H1 (cell line): Measurements from ENCODE around the gene KRTCAP2. TPM values are rescaled to one million over a fixed set of nuclear protein-coding genes. Genes with fewer than 3 reads are reported as not detected.

Experiments used
- CTCF ChIA-PET: fragments of 300-600 bp; sonication (Branson Sonifier 250); formaldehyde crosslinking; loops from one replicate; lab custom pipeline; 2021; ENCODE audit not compliant: partially characterized antibody; lab: Charles Lee
- POLR2A ChIA-PET: fragments of 300-600 bp; sonication (Branson Sonifier 250); formaldehyde crosslinking; loops from one replicate; lab custom pipeline; 2021; ENCODE audit warnings: inconsistent platforms; ENCODE audit not compliant: partially characterized antibody; lab: Charles Lee
- DNase-seq, 2 experiments: peaks; one replicate each; pipeline versions ENCODE4 v3.0.0 to v3.0.0-alpha.2; 2010 to 2022; ENCODE audit warnings: low spot score in 2 of 2, low read depth in 1 of 2, mixed read lengths in 1 of 2
- FAIRE-seq: peaks from 2 replicates; lab custom pipeline; 2011; peaks lifted over from hg19 to GRCh38; lab: Jason Lieb, UNC
- H2AFZ ChIP-seq: 2 replicates; pipeline ENCODE4 v1.8.1; 2012; ENCODE audit warnings: low read length, inconsistent platforms
- H2AK5ac ChIP-seq: 2 replicates; pipeline ENCODE4 v1.6.1; 2013; ENCODE audit warnings: low read depth, low read length
- H2BK120ac ChIP-seq: replicated peaks from 2 replicates; pipeline ENCODE3; 2013; ENCODE audit warnings: low read depth, low read length, inconsistent platforms
- H2BK12ac ChIP-seq: 2 replicates; pipeline ENCODE4 v1.6.1; 2013; ENCODE audit warnings: low read depth, low read length
- H2BK15ac ChIP-seq: 2 replicates; pipeline ENCODE4 v1.6.1; 2013; ENCODE audit warnings: low read length
- H2BK20ac ChIP-seq: 2 replicates; pipeline ENCODE4 v1.6.1; 2013; ENCODE audit warnings: low read length
- H2BK5ac ChIP-seq: 2 replicates; pipeline ENCODE4 v1.6.1; 2013; ENCODE audit warnings: low read depth, low read length
- H3K14ac ChIP-seq: 2 replicates; pipeline ENCODE4 v1.6.1; 2013; ENCODE audit warnings: inconsistent platforms; ENCODE audit not compliant: insufficient read length
- H3K18ac ChIP-seq: 2 replicates; pipeline ENCODE4 v1.6.1; 2013; ENCODE audit warnings: low read length; ENCODE audit errors: extremely low read depth
- H3K23ac ChIP-seq: 2 replicates; pipeline ENCODE4 v1.6.1; 2013; ENCODE audit warnings: inconsistent platforms; ENCODE audit not compliant: insufficient read length
- H3K23me2 ChIP-seq: 2 replicates; pipeline ENCODE4 v1.6.1; 2013; ENCODE audit warnings: low read depth, low read length
- H3K27ac ChIP-seq: 2 replicates; pipeline ENCODE4 v1.6.1; 2011; ENCODE audit warnings: low read depth, low read length, inconsistent platforms
- H3K27me3 ChIP-seq, 4 experiments: replicated peaks in 1 of 4; 1 replicate in 1 of 4; 2 replicates in 3 of 4; pipeline versions ENCODE4 v1.6.1 to v1.8.1; 2011 to 2013; ENCODE audit warnings: low read length in 3 of 4, mild to moderate bottlenecking in 3 of 4, inconsistent platforms in 2 of 4, mixed read lengths in 2 of 4, moderate library complexity in 1 of 4; ENCODE audit not compliant: control insufficient read depth in 3 of 4, insufficient read depth in 3 of 4; ENCODE audit errors: extremely low read depth in 1 of 4
- H3K36me3 ChIP-seq, 4 experiments: 2 replicates each; pipeline versions ENCODE4 v1.6.1 to v1.8.1; 2011 to 2013; ENCODE audit warnings: mild to moderate bottlenecking in 4 of 4, low read length in 3 of 4, moderate library complexity in 2 of 4, control low read depth in 1 of 4, inconsistent platforms in 1 of 4; ENCODE audit not compliant: insufficient read depth in 4 of 4, control insufficient read depth in 2 of 4
- H3K4ac ChIP-seq: replicated peaks from 2 replicates; pipeline ENCODE3; 2013; ENCODE audit warnings: low read length, low read depth, mixed read lengths, inconsistent platforms; ENCODE audit not compliant: insufficient read length
- H3K4me1 ChIP-seq, 4 experiments: replicated peaks in 1 of 4; 1 replicate in 1 of 4; 2 replicates in 3 of 4; pipeline versions ENCODE4 v1.6.1 to v1.8.1; 2011 to 2013; ENCODE audit warnings: low read length in 3 of 4, inconsistent platforms in 2 of 4, mixed read lengths in 1 of 4; ENCODE audit not compliant: insufficient read depth in 4 of 4, control insufficient read depth in 3 of 4
- H3K4me2 ChIP-seq, 2 experiments: 2 replicates each; pipeline versions ENCODE4 v1.6.1 to v1.8.1; 2011 to 2013; ENCODE audit warnings: low read depth in 2 of 2, low read length in 2 of 2, control low read depth in 1 of 2, inconsistent platforms in 1 of 2, mild to moderate bottlenecking in 1 of 2; ENCODE audit not compliant: insufficient read depth in 1 of 2
- H3K4me3 ChIP-seq, 4 experiments: fragments of 200-600, 300-600 bp in 1 of 4; sonication (generic), shearing (Covaris generic), sonication (Bioruptor Twin) in 1 of 4; 2 replicates each; pipeline versions ENCODE4 v1.5.1 to v1.8.1; 2011 to 2016; ENCODE audit warnings: low read length in 4 of 4, low read depth in 3 of 4, control low read depth in 2 of 4, inconsistent platforms in 2 of 4, mild to moderate bottlenecking in 2 of 4, mixed read lengths in 1 of 4, moderate library complexity in 1 of 4; ENCODE audit not compliant: insufficient read depth in 2 of 4; ENCODE audit errors: extremely low read depth in 1 of 4
- H3K56ac ChIP-seq: replicated peaks from 2 replicates; pipeline ENCODE3; 2013; ENCODE audit warnings: low read depth, mild to moderate bottlenecking, mixed read lengths, low read length, inconsistent platforms; ENCODE audit not compliant: insufficient read length
- H3K79me1 ChIP-seq: 2 replicates; pipeline ENCODE4 v1.6.1; 2013; ENCODE audit warnings: low read depth, low read length, control low read depth
- H3K79me2 ChIP-seq, 2 experiments: 2 replicates each; pipeline versions ENCODE4 v1.6.1 to v1.8.1; 2012 to 2013; ENCODE audit warnings: low read length in 2 of 2, mild to moderate bottlenecking in 2 of 2, inconsistent platforms in 1 of 2; ENCODE audit not compliant: insufficient read depth in 2 of 2, control insufficient read depth in 1 of 2
- H3K9ac ChIP-seq, 4 experiments: replicated peaks in 1 of 4; 1 replicate in 1 of 4; 2 replicates in 3 of 4; pipeline versions ENCODE4 v1.6.1 to v1.8.1; 2011 to 2013; ENCODE audit warnings: low read depth in 3 of 4, low read length in 3 of 4, control low read depth in 2 of 4, mild to moderate bottlenecking in 2 of 4, moderate library complexity in 2 of 4, inconsistent platforms in 1 of 4; ENCODE audit errors: extremely low read depth in 1 of 4
- H3K9me3 ChIP-seq, 2 experiments: 2 replicates each; pipeline versions ENCODE4 v1.6.1 to v1.8.1; 2012 to 2013; ENCODE audit warnings: mild to moderate bottlenecking in 2 of 2, moderate library complexity in 2 of 2, control low read depth in 1 of 2, inconsistent platforms in 1 of 2, low read depth in 1 of 2, low read length in 1 of 2, mixed read lengths in 1 of 2; ENCODE audit not compliant: insufficient read depth in 2 of 2
- H4K20me1 ChIP-seq, 2 experiments: replicated peaks in 1 of 2; 2 replicates each; pipeline versions ENCODE3 to v1.8.1; 2011 to 2013; ENCODE audit warnings: inconsistent platforms in 2 of 2, low read length in 2 of 2, mild to moderate bottlenecking in 1 of 2; ENCODE audit not compliant: insufficient read depth in 2 of 2, control insufficient read depth in 1 of 2
- H4K5ac ChIP-seq: 2 replicates; pipeline ENCODE4 v1.6.1; 2013; ENCODE audit warnings: low read length, low read depth, mixed read lengths, inconsistent platforms; ENCODE audit not compliant: insufficient read length
- H4K8ac ChIP-seq: 2 replicates; pipeline ENCODE4 v1.8.0; 2013; ENCODE audit warnings: mild to moderate bottlenecking, moderate library complexity, low read length, inconsistent platforms; ENCODE audit not compliant: insufficient read depth; ENCODE audit errors: extremely low read depth
- H4K91ac ChIP-seq: replicated peaks from 2 replicates; pipeline ENCODE3; 2013; ENCODE audit warnings: low read length, mixed read lengths, inconsistent platforms; ENCODE audit not compliant: insufficient read length
- CHD2 ChIP-seq: IDR thresholded peaks from 2 replicates; pipeline ENCODE4 v1.6.1; 2012; ENCODE audit warnings: low read length, improper control_type of control experiment
- PHF8 ChIP-seq: fragments of 200-600 bp; sonication (generic); conservative IDR thresholded peaks from 2 replicates; pipeline ENCODE4 v1.7.1; 2012; ENCODE audit warnings: low read depth, mild to moderate bottlenecking, inconsistent platforms, low read length, moderate library complexity
- SIN3A ChIP-seq, 2 experiments: IDR thresholded peaks in 1 of 2; conservative IDR thresholded peaks in 1 of 2; 2 replicates each; pipeline ENCODE4 v1.6.1; 2011 to 2012; ENCODE audit warnings: low read length in 2 of 2, improper control_type of control experiment in 1 of 2, low read depth in 1 of 2, mild to moderate bottlenecking in 1 of 2
- WGBS, 2 experiments: shearing (Covaris generic) in 1 of 2; methylation state at CpG; one replicate each; pipeline versions ENCODE4 v1.1.6 to v1.1.7; 2013 to 2015; ENCODE audit warnings: low lambda C conversion rate in 2 of 2, mixed read lengths in 2 of 2, inconsistent platforms in 1 of 2, low coverage in 1 of 2, missing lambda C conversion rate in 1 of 2; ENCODE audit not compliant: insufficient replicate concordance in 2 of 2, insufficient coverage in 1 of 2, insufficient read length in 1 of 2; ENCODE audit errors: extremely low coverage in 1 of 2, missing lambda C conversion rate in 1 of 2; 5-methylcytosine and 5-hydroxymethylcytosine counted together
- polyA plus RNA-seq, 7 experiments: library from polyadenylated mRNA; depleted of rRNA in 3 of 7; stranded (reverse) in 5 of 7; unstranded in 2 of 7; fragments of >200 nt in 5 of 7; fragments of 200-250 nt in 2 of 7; gene quantifications; 1 replicate in 5 of 7; 2 replicates in 1 of 7; 4 replicates in 1 of 7; pipeline versions ENCODE4 v1.2.1 to v1.2.3, GENCODE V29; 2011 to 2013; ENCODE audit warnings: missing spikeins in 2 of 7, mixed read lengths in 2 of 7
- total RNA-seq: library from RNA; stranded (reverse); fragmentation: NEBNext Ultra II Directional; extraction: Animal tissue kit (Norgen Biotek cat#: 25700); gene quantifications from 2 replicates; pipeline ENCODE4 v1.2.1, GENCODE V29; 2021

KRTCAP2 gene
- total and polyA plus RNA-seq, 2 of the 8 experiments (the other 6 are each of a cell fraction or from before 2014, with no cell fraction given), result 146 to 317 TPM

GRCh38 chr1:155134322-155134721, 38.8 kb downstream of the KRTCAP2 start:
- no peak overlapping the region for H2BK15ac ChIP-seq
- peak overlapping the region in 2 of 4 experiments; percentile 85 to 89; a peak in 3 of 8 replicates for H3K4me3 ChIP-seq
- no peak overlapping the region for H3K23ac ChIP-seq
- peaks cover 9% of the 10 kb centered on the region; the same call in 1 of the 2 replicates for H3K23me2 ChIP-seq
- H3K4me2 ChIP-seq, result peak overlapping the region; percentile 79 to 92; a peak in 2 of 4 replicates
- FAIRE-seq, result no peak
- no peak overlapping the region for H2AK5ac ChIP-seq
- no peaks in the 10 kb centered on the region for H3K9me3 ChIP-seq
- H3K4ac ChIP-seq, result no peak overlapping the region
- H4K5ac ChIP-seq, result no peak overlapping the region
- H3K79me1 ChIP-seq, result no peaks in the 10 kb centered on the region
- no peak overlapping the region for H3K27ac ChIP-seq
- peaks cover 0 to 4% (median under 1%) of the 10 kb centered on the region in 4 experiments; a peak in 2 of 8 replicates for H3K36me3 ChIP-seq
- no peak for DNase-seq
- no peak overlapping the region for H2BK120ac ChIP-seq
- H3K18ac ChIP-seq, result no peak overlapping the region
- H4K20me1 ChIP-seq, result no peaks in the 10 kb centered on the region
- no peak overlapping the region for H2BK20ac ChIP-seq
- H3K9ac ChIP-seq, result no peak overlapping the region
- no peak overlapping the region for H3K14ac ChIP-seq
- TF ChIP-seq PHF8 (no peak), CHD2 (no peak), SIN3A (conservative IDR thresholded peaks at IDR 0.05 in 1 of 2, IDR thresholded peaks at IDR 0.05 in 1 of 2; ENCODE audit: low read depth in 1 of 2, low read length in 2 of 2) (no peak)
- H2AFZ ChIP-seq, result no peak overlapping the region
- WGBS, 2 experiments, result 88% methylated on average over 1 of the region's 1 CpG; no CpG with 5 or more reads in 1 of the 2 experiments
- no peak overlapping the region for H3K56ac ChIP-seq
- CTCF ChIA-PET, result interaction anchor here (0.5 to 14.2 kb wide), 8 partner anchors 10 to 213 kb away, joined by 3 to 187 read pairs (median 6); partner anchors contain the start of genes KRTCAP2 and TRIM46
- H3K79me2 ChIP-seq, result peaks cover 0 to 2% of the 10 kb centered on the region in 2 experiments; a peak in 1 of 4 replicates
- no peak overlapping the region for H4K91ac ChIP-seq
- 0 out of 2 replicates have a peak overlapping the region, but pooled peaks have one; percentile 22 for H2BK12ac ChIP-seq
- POLR2A ChIA-PET, result interaction anchor here (0.5 to 2.2 kb wide), 5 partner anchors 8 to 38 kb away, joined by 3 to 14 read pairs (median 5); partner anchors contain the start of gene KRTCAP2
- no peak overlapping the region; the same call in 1 of the 2 replicates for H2BK5ac ChIP-seq
- H4K8ac ChIP-seq, result no peak overlapping the region; the same call in 1 of the 2 replicates
- no peaks in the 10 kb centered on the region; a peak in 1 of 7 replicates for H3K27me3 ChIP-seq
- peaks cover 10 to 35% (median 17%) of the 10 kb centered on the region in 4 experiments for H3K4me1 ChIP-seq
